ENCODE measurements around the gene MAP6. TPM values are rescaled to one million over a fixed set of nuclear protein-coding genes. Genes with fewer than 3 reads are reported as not detected.
A peak's percentile ranks its signal among the peaks of the same experiment; 100 is the strongest.

The MAP6 gene
- total and polyA plus RNA-seq, 9 of the 15 experiments (the other 6 are each of a cell fraction or from before 2014, with no cell fraction given) = not detected

DNA sequence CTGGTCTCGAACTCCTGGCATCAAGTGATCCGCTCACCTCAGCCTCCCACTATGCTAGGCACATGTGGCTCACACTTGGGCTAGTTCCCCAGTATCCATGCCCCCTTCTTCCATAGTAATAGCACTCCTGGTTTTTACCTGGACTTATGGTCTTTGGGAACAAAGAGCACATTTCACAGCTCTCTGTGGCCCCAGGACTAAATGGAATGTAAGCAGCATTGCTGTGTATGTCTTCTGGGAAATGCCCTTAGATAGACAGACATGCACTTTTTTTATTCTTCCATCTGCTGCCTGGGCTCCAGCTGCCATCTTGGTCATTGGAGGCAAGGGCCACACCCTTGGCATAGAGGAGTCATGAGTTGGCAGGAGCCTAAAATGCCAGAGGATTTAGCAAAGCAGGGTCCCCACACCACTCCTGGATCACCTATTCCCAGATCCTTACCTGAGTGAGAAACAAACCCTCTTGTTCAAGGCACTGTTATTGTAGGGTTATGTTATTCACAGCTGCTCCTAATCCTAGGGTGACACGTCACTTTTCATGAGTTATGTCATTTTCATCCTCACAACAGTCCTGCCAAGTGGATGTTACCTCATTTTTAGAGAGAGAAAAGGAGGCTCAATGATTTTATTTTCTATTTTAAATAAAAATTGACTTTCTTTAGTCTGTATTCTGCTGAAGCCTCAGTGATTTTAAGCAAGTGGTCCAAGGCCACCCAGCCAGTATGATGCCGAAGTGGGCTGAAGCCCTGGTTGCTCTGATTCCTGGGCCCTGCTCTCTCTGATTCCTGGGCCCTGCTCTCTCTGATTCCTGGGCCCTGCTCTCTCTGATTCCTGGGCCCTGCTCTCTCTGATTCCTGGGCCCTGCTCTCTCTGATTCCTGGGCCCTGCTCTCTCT lies 127.4 kb downstream of the MAP6 start:
- in situ Hi-C loops (cut with MboI) = no loop called here
- TF ChIP-seq, protein P1, sequence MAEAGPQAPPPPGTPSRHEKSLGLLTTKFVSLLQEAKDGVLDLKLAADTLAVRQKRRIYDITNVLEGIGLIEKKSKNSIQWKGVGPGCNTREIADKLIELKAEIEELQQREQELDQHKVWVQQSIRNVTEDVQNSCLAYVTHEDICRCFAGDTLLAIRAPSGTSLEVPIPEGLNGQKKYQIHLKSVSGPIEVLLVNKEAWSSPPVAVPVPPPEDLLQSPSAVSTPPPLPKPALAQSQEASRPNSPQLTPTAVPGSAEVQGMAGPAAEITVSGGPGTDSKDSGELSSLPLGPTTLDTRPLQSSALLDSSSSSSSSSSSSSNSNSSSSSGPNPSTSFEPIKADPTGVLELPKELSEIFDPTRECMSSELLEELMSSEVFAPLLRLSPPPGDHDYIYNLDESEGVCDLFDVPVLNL (CRISPR knock-in tag; IDR thresholded peaks at IDR 0.05; ENCODE audit: low read depth) = no peak
- TF ChIP-seq MAFG (tag; conservative IDR thresholded peaks at IDR 0.05) = 0 out of 2 replicates have a peak, but pooled peaks have one; percentile 9
- TF ChIP-seq, protein P2, sequence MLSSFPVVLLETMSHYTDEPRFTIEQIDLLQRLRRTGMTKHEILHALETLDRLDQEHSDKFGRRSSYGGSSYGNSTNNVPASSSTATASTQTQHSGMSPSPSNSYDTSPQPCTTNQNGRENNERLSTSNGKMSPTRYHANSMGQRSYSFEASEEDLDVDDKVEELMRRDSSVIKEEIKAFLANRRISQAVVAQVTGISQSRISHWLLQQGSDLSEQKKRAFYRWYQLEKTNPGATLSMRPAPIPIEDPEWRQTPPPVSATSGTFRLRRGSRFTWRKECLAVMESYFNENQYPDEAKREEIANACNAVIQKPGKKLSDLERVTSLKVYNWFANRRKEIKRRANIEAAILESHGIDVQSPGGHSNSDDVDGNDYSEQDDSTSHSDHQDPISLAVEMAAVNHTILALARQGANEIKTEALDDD (IDR thresholded peaks at IDR 0.05) = no peak
- TF ChIP-seq, protein P3, sequence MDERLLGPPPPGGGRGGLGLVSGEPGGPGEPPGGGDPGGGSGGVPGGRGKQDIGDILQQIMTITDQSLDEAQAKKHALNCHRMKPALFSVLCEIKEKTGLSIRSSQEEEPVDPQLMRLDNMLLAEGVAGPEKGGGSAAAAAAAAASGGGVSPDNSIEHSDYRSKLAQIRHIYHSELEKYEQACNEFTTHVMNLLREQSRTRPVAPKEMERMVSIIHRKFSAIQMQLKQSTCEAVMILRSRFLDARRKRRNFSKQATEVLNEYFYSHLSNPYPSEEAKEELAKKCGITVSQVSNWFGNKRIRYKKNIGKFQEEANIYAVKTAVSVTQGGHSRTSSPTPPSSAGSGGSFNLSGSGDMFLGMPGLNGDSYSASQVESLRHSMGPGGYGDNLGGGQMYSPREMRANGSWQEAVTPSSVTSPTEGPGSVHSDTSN (CRISPR knock-in tag; IDR thresholded peaks at IDR 0.05; ENCODE audit: low read depth) = no peak
- TF ChIP-seq, protein P3 (tag; conservative IDR thresholded peaks at IDR 0.05; ENCODE audit: low read depth) = peak; percentile 48; the same call in 1 of the 2 replicates
- peak; percentile 62 for TF ChIP-seq MEIS2 (IDR thresholded peaks at IDR 0.05; ENCODE audit: partially characterized antibody)
- TF ChIP-seq, protein P4, sequence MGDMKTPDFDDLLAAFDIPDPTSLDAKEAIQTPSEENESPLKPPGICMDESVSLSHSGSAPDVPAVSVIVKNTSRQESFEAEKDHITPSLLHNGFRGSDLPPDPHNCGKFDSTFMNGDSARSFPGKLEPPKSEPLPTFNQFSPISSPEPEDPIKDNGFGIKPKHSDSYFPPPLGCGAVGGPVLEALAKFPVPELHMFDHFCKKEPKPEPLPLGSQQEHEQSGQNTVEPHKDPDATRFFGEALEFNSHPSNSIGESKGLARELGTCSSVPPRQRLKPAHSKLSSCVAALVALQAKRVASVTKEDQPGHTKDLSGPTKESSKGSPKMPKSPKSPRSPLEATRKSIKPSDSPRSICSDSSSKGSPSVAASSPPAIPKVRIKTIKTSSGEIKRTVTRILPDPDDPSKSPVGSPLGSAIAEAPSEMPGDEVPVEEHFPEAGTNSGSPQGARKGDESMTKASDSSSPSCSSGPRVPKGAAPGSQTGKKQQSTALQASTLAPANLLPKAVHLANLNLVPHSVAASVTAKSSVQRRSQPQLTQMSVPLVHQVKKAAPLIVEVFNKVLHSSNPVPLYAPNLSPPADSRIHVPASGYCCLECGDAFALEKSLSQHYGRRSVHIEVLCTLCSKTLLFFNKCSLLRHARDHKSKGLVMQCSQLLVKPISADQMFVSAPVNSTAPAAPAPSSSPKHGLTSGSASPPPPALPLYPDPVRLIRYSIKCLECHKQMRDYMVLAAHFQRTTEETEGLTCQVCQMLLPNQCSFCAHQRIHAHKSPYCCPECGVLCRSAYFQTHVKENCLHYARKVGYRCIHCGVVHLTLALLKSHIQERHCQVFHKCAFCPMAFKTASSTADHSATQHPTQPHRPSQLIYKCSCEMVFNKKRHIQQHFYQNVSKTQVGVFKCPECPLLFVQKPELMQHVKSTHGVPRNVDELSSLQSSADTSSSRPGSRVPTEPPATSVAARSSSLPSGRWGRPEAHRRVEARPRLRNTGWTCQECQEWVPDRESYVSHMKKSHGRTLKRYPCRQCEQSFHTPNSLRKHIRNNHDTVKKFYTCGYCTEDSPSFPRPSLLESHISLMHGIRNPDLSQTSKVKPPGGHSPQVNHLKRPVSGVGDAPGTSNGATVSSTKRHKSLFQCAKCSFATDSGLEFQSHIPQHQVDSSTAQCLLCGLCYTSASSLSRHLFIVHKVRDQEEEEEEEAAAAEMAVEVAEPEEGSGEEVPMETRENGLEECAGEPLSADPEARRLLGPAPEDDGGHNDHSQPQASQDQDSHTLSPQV (IDR thresholded peaks at IDR 0.05) = peak; percentile 48; the same call in 1 of the 2 replicates
- TF ChIP-seq, protein P5, sequence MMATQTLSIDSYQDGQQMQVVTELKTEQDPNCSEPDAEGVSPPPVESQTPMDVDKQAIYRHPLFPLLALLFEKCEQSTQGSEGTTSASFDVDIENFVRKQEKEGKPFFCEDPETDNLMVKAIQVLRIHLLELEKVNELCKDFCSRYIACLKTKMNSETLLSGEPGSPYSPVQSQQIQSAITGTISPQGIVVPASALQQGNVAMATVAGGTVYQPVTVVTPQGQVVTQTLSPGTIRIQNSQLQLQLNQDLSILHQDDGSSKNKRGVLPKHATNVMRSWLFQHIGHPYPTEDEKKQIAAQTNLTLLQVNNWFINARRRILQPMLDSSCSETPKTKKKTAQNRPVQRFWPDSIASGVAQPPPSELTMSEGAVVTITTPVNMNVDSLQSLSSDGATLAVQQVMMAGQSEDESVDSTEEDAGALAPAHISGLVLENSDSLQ (IDR thresholded peaks at IDR 0.05) = peak; percentile 29; the same call in 1 of the 2 replicates
- peak; percentile 42; the same call in 1 of the 2 replicates for TF ChIP-seq C11orf30 (IDR thresholded peaks at IDR 0.05; ENCODE audit: low read depth)

More for the DNA sequence above, 127.4 kb downstream of the MAP6 start:
- H3K9me3 ChIP-seq (replicated peaks; ENCODE audit: control insufficient read depth, insufficient read depth, low read depth, low read length) = 0 out of 2 replicates have a peak, but pooled peaks cover 2% of the 10 kb centered on the region
- H3K9ac ChIP-seq (ENCODE audit: insufficient read depth in 1 of 2, low read depth in 2 of 2, low read length in 2 of 2) = no peak overlapping the region
- H3K4me2 ChIP-seq (ENCODE audit: insufficient read depth, low read length) = no peak overlapping the region
- no peak overlapping the region for H3K27ac ChIP-seq (ENCODE audit: extremely low read depth, low read depth, low read length)
- H3K9me1 ChIP-seq (ENCODE audit: control insufficient read depth, insufficient read depth, low read length) = no peaks in the 10 kb centered on the region
- FAIRE-seq (no peak), DNase-seq (ENCODE audit: extremely low read depth in 1 of 4, low spot score in 3 of 4) (no peak), ATAC-seq (no peak)
- WGBS (ENCODE audit: insufficient coverage, low coverage, missing lambda C conversion rate) = 77% methylated on average over 4 of the region's 4 CpGs
- no TSS peak for BruUV-seq (replicated peaks)
- H3K4me3 ChIP-seq = no peak overlapping the region
- H3K27me3 ChIP-seq (ENCODE audit: control insufficient read depth in 2 of 2, insufficient read depth in 2 of 2, low read length in 2 of 2) = no peaks in the 10 kb centered on the region
- H3K4me1 ChIP-seq (replicated peaks in 1 of 2; ENCODE audit: control insufficient read depth in 2 of 2, insufficient read depth in 2 of 2, low read length in 2 of 2) = peaks cover 39 to 47% of the 10 kb centered on the region in 2 experiments
- intact Hi-C loops (cut with micrococcal nuclease) = no loop called here
- no peaks in the 10 kb centered on the region for H3K36me3 ChIP-seq (ENCODE audit: control insufficient read depth, insufficient read depth, low read length)
- no peaks in the 10 kb centered on the region for H4K20me1 ChIP-seq (replicated peaks; ENCODE audit: control insufficient read depth, insufficient read depth, low read length)
- ChIA-PET CTCF (ENCODE audit: low intra/inter-chr PET ratio) (interaction anchor here (0.6 kb wide), 1 partner anchor 21 kb away, joined by 3 read pairs; no protein-coding TSS in a partner anchor), POLR2A (interaction anchor here (0.5 kb wide), 1 partner anchor 37 kb away, joined by 3 read pairs; no protein-coding TSS in a partner anchor)
- H3K79me2 ChIP-seq (ENCODE audit: control insufficient read depth, insufficient read depth, low read length) = no peaks in the 10 kb centered on the region
- H2AFZ ChIP-seq (ENCODE audit: low read depth, low read length) = peak overlapping the region; percentile 12; the same call in 1 of the 2 replicates

Measured in K562 (cell line).